Measurements from ENCODE around the gene TTC21A.
"Not testable (repeated sequence)": the region's sequence is repeated elsewhere in the genome, so short reads cannot be mapped to it uniquely, and the experiment has no call there.

TTC21A gene

GRCh38 chr3:39156421-39156820, 48.9 kb downstream of the TTC21A start:
- Histone ChIP-seq H3K4me1 (peaks cover 18% of the 10 kb centered on the region), H3K4me3 (no peak overlapping the region), H3K27ac (no peak overlapping the region)

DNA sequence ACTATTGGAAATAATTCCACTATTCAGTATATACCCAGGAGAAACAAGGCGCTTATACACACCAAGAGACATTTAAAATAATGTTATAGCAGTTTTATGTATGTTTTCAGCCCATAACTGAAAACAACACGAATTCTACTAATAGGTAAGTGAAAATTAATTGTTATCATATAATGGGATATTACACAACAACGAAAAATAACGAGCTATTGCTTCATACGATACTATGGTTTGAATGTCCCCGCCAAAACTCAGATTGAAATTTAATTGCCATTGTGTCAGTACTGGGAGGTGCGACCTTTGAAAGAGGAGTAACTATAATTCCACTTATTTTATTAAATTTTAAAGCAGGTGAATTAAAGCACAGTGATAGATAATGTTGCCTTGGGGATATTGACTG, 49.9 kb downstream of the TTC21A start:
- TF ChIP-seq Cebpa-rat (IDR thresholded peaks at IDR 0.05), result no peak
- Histone ChIP-seq H3K4me1 (peaks cover 9% of the 10 kb centered on the region; the same call in 1 of the 2 replicates), H3K4me3 (no peak overlapping the region)

More at GRCh38 chr3:39156421-39156820, 48.9 kb downstream of the TTC21A start:
- H4K20me1 ChIP-seq, result peaks cover 20% of the 10 kb centered on the region
- no peaks in the 10 kb centered on the region for H3K9me3 ChIP-seq
- H3K36me3 ChIP-seq, result no peaks in the 10 kb centered on the region
- no peaks in the 10 kb centered on the region for H3K27me3 ChIP-seq
- TF ChIP-seq Cebpa-rat (IDR thresholded peaks at IDR 0.05), result no peak
- no peak overlapping the region for H3K4me2 ChIP-seq
- H3K9ac ChIP-seq, result no peak overlapping the region

DNA sequence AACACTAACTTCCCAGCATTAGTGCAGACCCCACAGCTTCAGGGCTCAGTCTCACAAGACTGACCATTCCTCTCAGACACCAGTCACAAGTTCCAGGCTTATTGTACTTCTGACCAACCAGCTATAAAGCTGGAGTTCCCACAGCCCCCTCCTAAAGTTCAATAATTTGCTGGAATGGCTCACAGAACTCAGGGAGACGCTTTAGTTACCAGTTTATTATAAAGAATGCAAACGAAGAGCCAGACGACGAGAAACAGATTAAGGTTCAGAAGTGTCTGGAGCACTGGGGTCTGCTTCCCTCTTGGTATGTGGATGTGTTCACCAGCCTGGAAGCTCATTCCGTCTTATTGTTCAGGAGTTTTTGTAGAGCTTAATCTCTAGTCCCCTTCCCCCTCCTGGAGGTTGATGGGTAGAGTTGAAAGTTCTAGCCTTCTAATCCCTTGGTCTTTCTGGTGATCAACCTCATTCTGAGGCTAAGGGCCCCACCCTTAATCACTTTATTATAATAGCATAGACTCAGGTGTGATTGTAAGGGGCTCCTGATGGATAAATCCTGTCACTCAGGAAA, 50.8 kb downstream of the TTC21A start:
- Histone ChIP-seq H3K4me3 (no peak overlapping the region), H3K27ac (no peak overlapping the region), H3K9ac (no peak overlapping the region), H3K9me3 (no peaks in the 10 kb centered on the region), H3K36me3 (no peaks in the 10 kb centered on the region), H3K27me3 (no peaks in the 10 kb centered on the region), H4K20me1 (peaks cover 2% of the 10 kb centered on the region), H3K4me2 (no peak overlapping the region), H3K4me1 (peaks cover 10% of the 10 kb centered on the region; the same call in 1 of the 2 replicates)
- no peak for TF ChIP-seq Cebpa-rat (IDR thresholded peaks at IDR 0.05)

More for the DNA sequence above, 49.9 kb downstream of the TTC21A start:
- H3K36me3 ChIP-seq, result no peaks in the 10 kb centered on the region
- H3K9me3 ChIP-seq, result no peaks in the 10 kb centered on the region
- no peak overlapping the region for H3K27ac ChIP-seq
- H3K4me2 ChIP-seq, result no peak overlapping the region
- peaks cover 10% of the 10 kb centered on the region for H4K20me1 ChIP-seq
- H3K9ac ChIP-seq, result no peak overlapping the region
- no peaks in the 10 kb centered on the region for H3K27me3 ChIP-seq

GRCh38 chr3:39164414-39164813, 56.9 kb downstream of the TTC21A start:
- Histone ChIP-seq H4K20me1 (no peaks in the 10 kb centered on the region), H3K4me1 (peaks cover 16% of the 10 kb centered on the region), H3K27me3 (no peaks in the 10 kb centered on the region), H3K9ac (no peak overlapping the region), H3K4me3 (no peak overlapping the region), H3K9me3 (no peaks in the 10 kb centered on the region), H3K36me3 (no peaks in the 10 kb centered on the region), H3K4me2 (no peak overlapping the region), H3K27ac (no peak overlapping the region)
- TF ChIP-seq Cebpa-rat (IDR thresholded peaks at IDR 0.05), result no peak

DNA sequence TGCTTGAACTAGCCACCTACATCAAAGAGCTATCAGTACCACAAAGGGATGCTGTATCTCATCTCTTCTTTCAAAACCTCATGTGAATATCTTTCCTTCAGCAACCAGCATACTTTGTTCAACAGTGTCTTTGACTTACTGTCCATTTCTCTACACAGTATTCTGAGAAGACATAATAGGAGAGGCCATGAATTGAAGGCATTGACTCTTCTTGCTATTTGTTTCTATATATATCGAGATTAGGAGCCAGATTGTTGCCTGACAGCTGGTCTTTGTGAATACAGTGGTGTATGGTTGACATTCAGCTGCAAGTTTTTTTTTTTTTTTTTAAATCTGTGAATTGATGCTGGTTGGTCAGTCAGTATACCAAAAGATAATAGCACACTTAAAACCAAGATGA, 58.0 kb downstream of the TTC21A start:
- TF ChIP-seq Cebpa-rat (IDR thresholded peaks at IDR 0.05), result no peak
- Histone ChIP-seq H3K9me3 (no peaks in the 10 kb centered on the region), H3K36me3 (no peaks in the 10 kb centered on the region), H3K27ac (no peak overlapping the region), H3K27me3 (no peaks in the 10 kb centered on the region), H3K4me2 (no peak overlapping the region), H3K4me1 (peaks cover 16% of the 10 kb centered on the region), H3K4me3 (no peak overlapping the region), H4K20me1 (no peaks in the 10 kb centered on the region), H3K9ac (no peak overlapping the region)

DNA sequence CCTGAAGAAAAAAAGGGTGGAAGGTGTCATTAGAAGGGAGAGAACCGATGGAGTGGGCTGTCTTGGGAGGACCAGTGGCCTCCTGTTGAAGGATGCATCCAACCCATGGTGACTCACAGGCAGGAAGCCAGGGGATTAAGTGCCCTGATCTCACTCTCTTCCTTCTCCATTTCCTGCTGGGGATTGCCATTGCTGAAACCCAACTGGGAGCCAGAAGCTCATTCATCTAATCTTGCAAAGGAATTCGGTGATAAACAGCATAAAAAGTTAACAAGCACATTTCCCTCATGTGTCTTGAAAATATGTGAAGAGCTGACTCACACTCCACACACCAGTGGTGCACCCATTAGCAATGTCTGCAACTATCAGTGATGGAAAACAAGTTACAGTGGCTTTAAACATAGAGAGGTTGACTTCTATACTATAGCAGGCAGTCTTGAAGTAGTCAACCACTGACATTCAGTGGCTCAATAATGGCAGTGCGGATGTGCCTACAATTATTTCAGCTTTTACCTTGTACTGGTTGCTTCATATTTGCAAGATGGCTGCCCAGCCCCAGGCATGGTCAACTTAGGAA, 58.7 kb downstream of the TTC21A start:
- TF ChIP-seq Cebpa-rat (IDR thresholded peaks at IDR 0.05), result no peak
- H3K9me3 ChIP-seq, result no peaks in the 10 kb centered on the region
- H3K4me2 ChIP-seq, result no peak overlapping the region
- H3K9ac ChIP-seq, result no peak overlapping the region
- H3K27me3 ChIP-seq, result no peaks in the 10 kb centered on the region
- H4K20me1 ChIP-seq, result no peaks in the 10 kb centered on the region
- H3K36me3 ChIP-seq, result no peaks in the 10 kb centered on the region
- peaks cover 16% of the 10 kb centered on the region for H3K4me1 ChIP-seq
- no peak overlapping the region for H3K27ac ChIP-seq
- no peak overlapping the region for H3K4me3 ChIP-seq

- Histone ChIP-seq H3K4me2 (no peak overlapping the region), H3K27me3 (no peaks in the 10 kb centered on the region), H3K9me3 (no peaks in the 10 kb centered on the region), H4K20me1 (no peaks in the 10 kb centered on the region), H3K27ac (no peak overlapping the region), H3K36me3 (no peaks in the 10 kb centered on the region), H3K9ac (no peak overlapping the region), H3K4me1 (peaks cover 16% of the 10 kb centered on the region), H3K4me3 (no peak overlapping the region)
- no peak for TF ChIP-seq Cebpa-rat (IDR thresholded peaks at IDR 0.05)
Observed at GRCh38 chr3:39166932-39167532, 59.6 kb downstream of the TTC21A start.

- H3K4me3 ChIP-seq, result no peak overlapping the region
- H4K20me1 ChIP-seq, result no peaks in the 10 kb centered on the region
- no peak overlapping the region for H3K27ac ChIP-seq
- H3K36me3 ChIP-seq, result no peaks in the 10 kb centered on the region
- no peaks in the 10 kb centered on the region for H3K9me3 ChIP-seq
- peaks cover 14% of the 10 kb centered on the region for H3K4me1 ChIP-seq
- no peak overlapping the region for H3K4me2 ChIP-seq
- no peak overlapping the region for H3K9ac ChIP-seq
- H3K27me3 ChIP-seq, result no peaks in the 10 kb centered on the region
- no peak for TF ChIP-seq Cebpa-rat (IDR thresholded peaks at IDR 0.05)
Observed at GRCh38 chr3:39168156-39168780, 60.8 kb downstream of the TTC21A start.

- no peak overlapping the region for H3K4me2 ChIP-seq
- no peaks in the 10 kb centered on the region for H3K36me3 ChIP-seq
- no peak overlapping the region for H3K27ac ChIP-seq
Observed at GRCh38 chr3:39169712-39170111, 62.2 kb downstream of the TTC21A start.

GRCh38 chr3:39170461-39170860, 63.0 kb downstream of the TTC21A start:
- Histone ChIP-seq H4K20me1 (no peaks in the 10 kb centered on the region), H3K4me1 (peaks cover 4% of the 10 kb centered on the region; the same call in 1 of the 2 replicates), H3K27ac (no peak overlapping the region), H3K9ac (no peak overlapping the region), H3K27me3 (no peaks in the 10 kb centered on the region), H3K9me3 (peaks cover 5% of the 10 kb centered on the region; the same call in 1 of the 2 replicates), H3K4me2 (no peak overlapping the region), H3K4me3 (no peak overlapping the region), H3K36me3 (no peaks in the 10 kb centered on the region)
- TF ChIP-seq Cebpa-rat (IDR thresholded peaks at IDR 0.05), result no peak

More at GRCh38 chr3:39169712-39170111, 62.2 kb downstream of the TTC21A start:
- Histone ChIP-seq H3K4me1 (peaks cover 4% of the 10 kb centered on the region; the same call in 1 of the 2 replicates), H3K27me3 (no peaks in the 10 kb centered on the region), H3K4me3 (no peak overlapping the region), H4K20me1 (no peaks in the 10 kb centered on the region), H3K9ac (no peak overlapping the region), H3K9me3 (peaks cover 5% of the 10 kb centered on the region; the same call in 1 of the 2 replicates)
- TF ChIP-seq Cebpa-rat (IDR thresholded peaks at IDR 0.05), result no peak

- H4K20me1 ChIP-seq, H3K4me3 ChIP-seq, H3K4me2 ChIP-seq, H3K9me3 ChIP-seq, H3K27ac ChIP-seq, H3K27me3 ChIP-seq, H3K36me3 ChIP-seq, H3K4me1 ChIP-seq, H3K9ac ChIP-seq: not testable (repeated sequence)
Observed at GRCh38 chr3:39170877-39171276, 63.4 kb downstream of the TTC21A start.
